H1 (cell line): ENCODE measurements around the gene NIPAL4. TPM values are rescaled to one million over a fixed set of nuclear protein-coding genes. Genes with fewer than 3 reads are reported as not detected.

Experiments
- CTCF ChIA-PET: fragments of 300-600 bp; sonication (Branson Sonifier 250); formaldehyde crosslinking; loops from one replicate; lab custom pipeline; 2021; ENCODE audit not compliant: partially characterized antibody; lab: Charles Lee
- POLR2A ChIA-PET: fragments of 300-600 bp; sonication (Branson Sonifier 250); formaldehyde crosslinking; loops from one replicate; lab custom pipeline; 2021; ENCODE audit warnings: inconsistent platforms; ENCODE audit not compliant: partially characterized antibody; lab: Charles Lee
- DNase-seq, 2 experiments: peaks; one replicate each; pipeline versions ENCODE4 v3.0.0 to v3.0.0-alpha.2; 2010 to 2022; ENCODE audit warnings: low spot score in 2 of 2, low read depth in 1 of 2, mixed read lengths in 1 of 2
- FAIRE-seq: peaks from 2 replicates; lab custom pipeline; 2011; peaks lifted over from hg19 to GRCh38; lab: Jason Lieb, UNC
- H2AFZ ChIP-seq: 2 replicates; pipeline ENCODE4 v1.8.1; 2012; ENCODE audit warnings: low read length, inconsistent platforms
- H2AK5ac ChIP-seq: 2 replicates; pipeline ENCODE4 v1.6.1; 2013; ENCODE audit warnings: low read depth, low read length
- H2BK120ac ChIP-seq: replicated peaks from 2 replicates; pipeline ENCODE3; 2013; ENCODE audit warnings: low read depth, low read length, inconsistent platforms
- H2BK12ac ChIP-seq: 2 replicates; pipeline ENCODE4 v1.6.1; 2013; ENCODE audit warnings: low read depth, low read length
- H2BK15ac ChIP-seq: 2 replicates; pipeline ENCODE4 v1.6.1; 2013; ENCODE audit warnings: low read length
- H2BK20ac ChIP-seq: 2 replicates; pipeline ENCODE4 v1.6.1; 2013; ENCODE audit warnings: low read length
- H2BK5ac ChIP-seq: 2 replicates; pipeline ENCODE4 v1.6.1; 2013; ENCODE audit warnings: low read depth, low read length
- H3K14ac ChIP-seq: 2 replicates; pipeline ENCODE4 v1.6.1; 2013; ENCODE audit warnings: inconsistent platforms; ENCODE audit not compliant: insufficient read length
- H3K18ac ChIP-seq: 2 replicates; pipeline ENCODE4 v1.6.1; 2013; ENCODE audit warnings: low read length; ENCODE audit errors: extremely low read depth
- H3K23ac ChIP-seq: 2 replicates; pipeline ENCODE4 v1.6.1; 2013; ENCODE audit warnings: inconsistent platforms; ENCODE audit not compliant: insufficient read length
- H3K23me2 ChIP-seq: 2 replicates; pipeline ENCODE4 v1.6.1; 2013; ENCODE audit warnings: low read depth, low read length
- H3K27ac ChIP-seq: 2 replicates; pipeline ENCODE4 v1.6.1; 2011; ENCODE audit warnings: low read depth, low read length, inconsistent platforms
- H3K27me3 ChIP-seq, 4 experiments: replicated peaks in 1 of 4; 1 replicate in 1 of 4; 2 replicates in 3 of 4; pipeline versions ENCODE4 v1.6.1 to v1.8.1; 2011 to 2013; ENCODE audit warnings: low read length in 3 of 4, mild to moderate bottlenecking in 3 of 4, inconsistent platforms in 2 of 4, mixed read lengths in 2 of 4, moderate library complexity in 1 of 4; ENCODE audit not compliant: control insufficient read depth in 3 of 4, insufficient read depth in 3 of 4; ENCODE audit errors: extremely low read depth in 1 of 4
- H3K36me3 ChIP-seq, 4 experiments: 2 replicates each; pipeline versions ENCODE4 v1.6.1 to v1.8.1; 2011 to 2013; ENCODE audit warnings: mild to moderate bottlenecking in 4 of 4, low read length in 3 of 4, moderate library complexity in 2 of 4, control low read depth in 1 of 4, inconsistent platforms in 1 of 4; ENCODE audit not compliant: insufficient read depth in 4 of 4, control insufficient read depth in 2 of 4
- H3K4ac ChIP-seq: replicated peaks from 2 replicates; pipeline ENCODE3; 2013; ENCODE audit warnings: low read length, low read depth, mixed read lengths, inconsistent platforms; ENCODE audit not compliant: insufficient read length
- H3K4me1 ChIP-seq, 4 experiments: replicated peaks in 1 of 4; 1 replicate in 1 of 4; 2 replicates in 3 of 4; pipeline versions ENCODE4 v1.6.1 to v1.8.1; 2011 to 2013; ENCODE audit warnings: low read length in 3 of 4, inconsistent platforms in 2 of 4, mixed read lengths in 1 of 4; ENCODE audit not compliant: insufficient read depth in 4 of 4, control insufficient read depth in 3 of 4
- H3K4me2 ChIP-seq, 2 experiments: 2 replicates each; pipeline versions ENCODE4 v1.6.1 to v1.8.1; 2011 to 2013; ENCODE audit warnings: low read depth in 2 of 2, low read length in 2 of 2, control low read depth in 1 of 2, inconsistent platforms in 1 of 2, mild to moderate bottlenecking in 1 of 2; ENCODE audit not compliant: insufficient read depth in 1 of 2
- H3K4me3 ChIP-seq, 4 experiments: fragments of 200-600, 300-600 bp in 1 of 4; sonication (generic), shearing (Covaris generic), sonication (Bioruptor Twin) in 1 of 4; 2 replicates each; pipeline versions ENCODE4 v1.5.1 to v1.8.1; 2011 to 2016; ENCODE audit warnings: low read length in 4 of 4, low read depth in 3 of 4, control low read depth in 2 of 4, inconsistent platforms in 2 of 4, mild to moderate bottlenecking in 2 of 4, mixed read lengths in 1 of 4, moderate library complexity in 1 of 4; ENCODE audit not compliant: insufficient read depth in 2 of 4; ENCODE audit errors: extremely low read depth in 1 of 4
- H3K56ac ChIP-seq: replicated peaks from 2 replicates; pipeline ENCODE3; 2013; ENCODE audit warnings: low read depth, mild to moderate bottlenecking, mixed read lengths, low read length, inconsistent platforms; ENCODE audit not compliant: insufficient read length
- H3K79me1 ChIP-seq: 2 replicates; pipeline ENCODE4 v1.6.1; 2013; ENCODE audit warnings: low read depth, low read length, control low read depth
- H3K79me2 ChIP-seq, 2 experiments: 2 replicates each; pipeline versions ENCODE4 v1.6.1 to v1.8.1; 2012 to 2013; ENCODE audit warnings: low read length in 2 of 2, mild to moderate bottlenecking in 2 of 2, inconsistent platforms in 1 of 2; ENCODE audit not compliant: insufficient read depth in 2 of 2, control insufficient read depth in 1 of 2
- H3K9ac ChIP-seq, 4 experiments: replicated peaks in 1 of 4; 1 replicate in 1 of 4; 2 replicates in 3 of 4; pipeline versions ENCODE4 v1.6.1 to v1.8.1; 2011 to 2013; ENCODE audit warnings: low read depth in 3 of 4, low read length in 3 of 4, control low read depth in 2 of 4, mild to moderate bottlenecking in 2 of 4, moderate library complexity in 2 of 4, inconsistent platforms in 1 of 4; ENCODE audit errors: extremely low read depth in 1 of 4
- H3K9me3 ChIP-seq, 2 experiments: 2 replicates each; pipeline versions ENCODE4 v1.6.1 to v1.8.1; 2012 to 2013; ENCODE audit warnings: mild to moderate bottlenecking in 2 of 2, moderate library complexity in 2 of 2, control low read depth in 1 of 2, inconsistent platforms in 1 of 2, low read depth in 1 of 2, low read length in 1 of 2, mixed read lengths in 1 of 2; ENCODE audit not compliant: insufficient read depth in 2 of 2
- H4K20me1 ChIP-seq, 2 experiments: replicated peaks in 1 of 2; 2 replicates each; pipeline versions ENCODE3 to v1.8.1; 2011 to 2013; ENCODE audit warnings: inconsistent platforms in 2 of 2, low read length in 2 of 2, mild to moderate bottlenecking in 1 of 2; ENCODE audit not compliant: insufficient read depth in 2 of 2, control insufficient read depth in 1 of 2
- H4K5ac ChIP-seq: 2 replicates; pipeline ENCODE4 v1.6.1; 2013; ENCODE audit warnings: low read length, low read depth, mixed read lengths, inconsistent platforms; ENCODE audit not compliant: insufficient read length
- H4K8ac ChIP-seq: 2 replicates; pipeline ENCODE4 v1.8.0; 2013; ENCODE audit warnings: mild to moderate bottlenecking, moderate library complexity, low read length, inconsistent platforms; ENCODE audit not compliant: insufficient read depth; ENCODE audit errors: extremely low read depth
- H4K91ac ChIP-seq: replicated peaks from 2 replicates; pipeline ENCODE3; 2013; ENCODE audit warnings: low read length, mixed read lengths, inconsistent platforms; ENCODE audit not compliant: insufficient read length
- GTF2F1 ChIP-seq: IDR thresholded peaks from 2 replicates; pipeline ENCODE4 v1.6.1; 2012; ENCODE audit warnings: low read depth, low read length, improper control_type of control experiment, borderline replicate concordance
- POLR2AphosphoS5 ChIP-seq: IDR thresholded peaks from 2 replicates; pipeline ENCODE4 v1.6.1; 2011; ENCODE audit warnings: low read depth, low read length
- WGBS, 2 experiments: shearing (Covaris generic) in 1 of 2; methylation state at CpG; one replicate each; pipeline versions ENCODE4 v1.1.6 to v1.1.7; 2013 to 2015; ENCODE audit warnings: low lambda C conversion rate in 2 of 2, mixed read lengths in 2 of 2, inconsistent platforms in 1 of 2, low coverage in 1 of 2, missing lambda C conversion rate in 1 of 2; ENCODE audit not compliant: insufficient replicate concordance in 2 of 2, insufficient coverage in 1 of 2, insufficient read length in 1 of 2; ENCODE audit errors: extremely low coverage in 1 of 2, missing lambda C conversion rate in 1 of 2; 5-methylcytosine and 5-hydroxymethylcytosine counted together
- polyA plus RNA-seq, 7 experiments: library from polyadenylated mRNA; depleted of rRNA in 3 of 7; stranded (reverse) in 5 of 7; unstranded in 2 of 7; fragments of >200 nt in 5 of 7; fragments of 200-250 nt in 2 of 7; gene quantifications; 1 replicate in 5 of 7; 2 replicates in 1 of 7; 4 replicates in 1 of 7; pipeline versions ENCODE4 v1.2.1 to v1.2.3, GENCODE V29; 2011 to 2013; ENCODE audit warnings: missing spikeins in 2 of 7, mixed read lengths in 2 of 7
- total RNA-seq: library from RNA; stranded (reverse); fragmentation: NEBNext Ultra II Directional; extraction: Animal tissue kit (Norgen Biotek cat#: 25700); gene quantifications from 2 replicates; pipeline ENCODE4 v1.2.1, GENCODE V29; 2021
- TF ChIP-seq, protein P1 (sequence below): IDR thresholded peaks from 2 replicates; pipeline ENCODE4 v1.6.1; 2012; ENCODE audit warnings: inconsistent platforms

The NIPAL4 gene
- total and polyA plus RNA-seq, 2 of the 8 experiments (the other 6 are each of a cell fraction or from before 2014, with no cell fraction given): 0.09 to 0.20 TPM

DNA sequence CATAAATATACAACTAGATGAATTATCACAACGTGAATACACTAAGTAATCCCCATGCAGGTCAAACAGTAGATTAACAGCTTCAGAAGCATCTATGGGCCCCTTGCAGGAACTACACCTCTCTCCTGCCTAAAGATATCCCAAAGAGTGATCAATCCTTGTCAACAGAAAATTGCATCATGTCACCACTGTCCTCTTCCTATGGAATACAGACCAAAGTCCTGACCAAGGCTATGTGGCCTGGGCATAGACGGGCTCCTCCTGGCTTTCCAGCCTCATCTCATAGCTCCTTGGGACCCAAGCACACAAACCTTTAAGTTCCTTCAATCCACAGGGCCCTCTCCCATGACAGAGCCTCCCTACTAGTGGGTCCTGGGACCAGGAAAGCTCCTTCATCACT, 25.3 kb downstream of the NIPAL4 start:
- Histone ChIP-seq H3K4me1 (no peaks in the 10 kb centered on the region), H4K8ac (no peak overlapping the region), H3K18ac (no peak overlapping the region), H2BK15ac (no peak overlapping the region), H3K79me2 (no peaks in the 10 kb centered on the region), H3K9ac (no peak overlapping the region), H3K79me1 (no peaks in the 10 kb centered on the region), H4K5ac (no peak overlapping the region), H2BK20ac (no peak overlapping the region), H3K4me2 (no peak overlapping the region), H3K23me2 (no peaks in the 10 kb centered on the region), H3K56ac (no peak overlapping the region), H2BK120ac (no peak overlapping the region), H3K36me3 (peaks cover 0 to 4% (median 0%) of the 10 kb centered on the region in 4 experiments; a peak in 2 of 8 replicates), H3K14ac (no peak overlapping the region), H3K23ac (no peak overlapping the region), H2AFZ (no peak overlapping the region), H3K27me3 (no peaks in the 10 kb centered on the region), H4K91ac (no peak overlapping the region), H3K27ac (no peak overlapping the region), H3K4ac (no peak overlapping the region), H3K9me3 (no peaks in the 10 kb centered on the region), H2AK5ac (no peak overlapping the region), H3K4me3 (no peak overlapping the region), H4K20me1 (peaks cover 0 to 2% of the 10 kb centered on the region in 2 experiments), H2BK12ac (no peak overlapping the region), H2BK5ac (no peak overlapping the region)
- ChIA-PET CTCF (interaction anchor here (0.9 to 3.6 kb wide), 8 partner anchors 12 to 258 kb away, joined by 3 to 57 read pairs (median 4); no protein-coding TSS in a partner anchor), POLR2A (no interaction called here)
- no peak for DNase-seq
- WGBS, 2 experiments: 87% methylated on average over 2 of the region's 2 CpGs; no CpG with 5 or more reads in 1 of the 2 experiments
- no peak for FAIRE-seq
- TF ChIP-seq POLR2AphosphoS5 (no peak), GTF2F1 (no peak)
- TF ChIP-seq, protein P1, sequence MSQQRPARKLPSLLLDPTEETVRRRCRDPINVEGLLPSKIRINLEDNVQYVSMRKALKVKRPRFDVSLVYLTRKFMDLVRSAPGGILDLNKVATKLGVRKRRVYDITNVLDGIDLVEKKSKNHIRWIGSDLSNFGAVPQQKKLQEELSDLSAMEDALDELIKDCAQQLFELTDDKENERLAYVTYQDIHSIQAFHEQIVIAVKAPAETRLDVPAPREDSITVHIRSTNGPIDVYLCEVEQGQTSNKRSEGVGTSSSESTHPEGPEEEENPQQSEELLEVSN: no peak
